Panc1 (cell line): ENCODE measurements around the gene ERICH6B. TPM values are rescaled to one million over a fixed set of nuclear protein-coding genes. Genes with fewer than 3 reads are reported as not detected.

Experiments
- ATAC-seq: fragments of 200-7000 bp; cut with Tn5 transposase; 2 replicates; pipeline ENCODE4 v1.9.1; 2020; ENCODE audit warnings: mild to moderate bottlenecking, moderate library complexity
- BruUV-seq: library from RNA; stranded (reverse); fragments of 400-500 nt; replicated peaks from 2 replicates; lab custom pipeline; 2021; lab: Mats Ljungman, UMichigan
- CTCF ChIA-PET: fragments of 300-600 bp; sonication (Branson Sonifier 250); formaldehyde crosslinking; loops from one replicate; lab custom pipeline; 2022; ENCODE audit warnings: antibody characterized with exemption; lab: Charles Lee
- POLR2A ChIA-PET: fragments of 300-600 bp; sonication (Branson Sonifier 250); formaldehyde crosslinking; loops from one replicate; lab custom pipeline; 2022; ENCODE audit warnings: antibody characterized with exemption; lab: Charles Lee
- DNase-seq: peaks from one replicate; pipeline ENCODE4 v3.0.0-alpha.2; 2010; ENCODE audit warnings: low read depth, low spot score
- H3K27ac ChIP-seq: 2 replicates; pipeline ENCODE4 v1.5.1; 2011; ENCODE audit warnings: mild to moderate bottlenecking, low read length, inconsistent platforms
- H3K27me3 ChIP-seq: fragments of 200-500 bp; sonication (Bioruptor generic); 2 replicates; pipeline ENCODE4 v1.6.0; 2014; ENCODE audit warnings: low read length, inconsistent platforms; ENCODE audit not compliant: control insufficient read depth, insufficient read depth
- H3K36me3 ChIP-seq: fragments of 200-500 bp; sonication (Bioruptor generic); 2 replicates; pipeline ENCODE4 v1.5.1; 2014; ENCODE audit warnings: inconsistent platforms, mild to moderate bottlenecking, low read length, moderate library complexity; ENCODE audit not compliant: control insufficient read depth, insufficient read depth
- H3K4me1 ChIP-seq: 2 replicates; pipeline ENCODE4 v1.5.1; 2011; ENCODE audit warnings: inconsistent platforms, mild to moderate bottlenecking, low read length, moderate library complexity; ENCODE audit not compliant: control insufficient read depth, insufficient read depth
- H3K4me3 ChIP-seq, 2 experiments: 2 replicates each; pipeline ENCODE4 v1.5.1; 2011 to 2012; ENCODE audit warnings: low read depth in 2 of 2, low read length in 2 of 2, mild to moderate bottlenecking in 2 of 2, inconsistent platforms in 1 of 2, moderate library complexity in 1 of 2
- H3K9me3 ChIP-seq: fragments of 200-500 bp; sonication (Bioruptor generic); 2 replicates; pipeline ENCODE4 v1.5.1; 2014; ENCODE audit warnings: low read depth, mild to moderate bottlenecking, inconsistent platforms, low read length, moderate library complexity; ENCODE audit not compliant: control insufficient read depth, insufficient read depth
- CTCF ChIP-seq: fragments of 450-650 bp; IDR thresholded peaks from 2 replicates; pipeline ENCODE4 v1.5.1; 2017; ENCODE audit warnings: mild to moderate bottlenecking
- POLR2AphosphoS5 ChIP-seq: IDR thresholded peaks from 2 replicates; pipeline ENCODE4 v1.6.1; 2012; ENCODE audit warnings: mild to moderate bottlenecking, low read depth, low read length, moderate library complexity
- REST ChIP-seq, 2 experiments: IDR thresholded peaks; 2 replicates each; pipeline ENCODE4 v1.6.1; 2011 to 2012; ENCODE audit warnings: low read depth in 2 of 2, control low read depth in 1 of 2, low read length in 1 of 2, mild to moderate bottlenecking in 1 of 2, moderate library complexity in 1 of 2; ENCODE audit not compliant: insufficient read depth in 1 of 2
- SIN3A ChIP-seq: IDR thresholded peaks from 2 replicates; pipeline ENCODE4 v1.6.1; 2012; ENCODE audit warnings: low read depth, mild to moderate bottlenecking, low read length, moderate library complexity, borderline replicate concordance; ENCODE audit not compliant: insufficient read depth
- TCF7L2 ChIP-seq: IDR thresholded peaks from 2 replicates; pipeline ENCODE4 v1.6.1; 2011; ENCODE audit warnings: mild to moderate bottlenecking, low read depth, low read length, inconsistent platforms
- in situ Hi-C: cut with HindIII; loops from 2 replicates; pipeline ENCODE4 v1.10.0; 2016; ENCODE audit warnings: low sequenced_read_pairs, low pct_unique_long_range_greater_than_20kb
- intact Hi-C: fragments of 100-400 bp; cut with micrococcal nuclease; formaldehyde crosslinking; loops from one replicate; pipeline ENCODE4 v1.10.0; 2022; ENCODE audit not compliant: unreplicated experiment
- total RNA-seq: library from RNA; stranded (reverse); gene quantifications from one replicate; pipeline ENCODE4 v1.2.1, GENCODE V29; 2021; ENCODE audit not compliant: unreplicated experiment

The ERICH6B gene
- total RNA-seq, 1 experiment from 2014 or later, result not detected

- Histone ChIP-seq H3K4me1 (no peaks in the 10 kb centered on the region), H3K36me3 (peaks cover 3% of the 10 kb centered on the region; the same call in 1 of the 2 replicates), H3K27me3 (no peaks in the 10 kb centered on the region), H3K4me3 (no peak overlapping the region), H3K9me3 (no peaks in the 10 kb centered on the region), H3K27ac (no peak overlapping the region)
- no peak for TF ChIP-seq CTCF
- TF ChIP-seq REST (IDR thresholded peaks at IDR 0.05; ENCODE audit: insufficient read depth in 1 of 2, low read depth in 2 of 2, low read length in 1 of 2), result no peak
- in situ Hi-C loops (no loop called here), intact Hi-C loops (no loop called here)
- DNase-seq, result no peak
- ChIA-PET CTCF (no interaction called here), POLR2A (no interaction called here)
- no TSS peak for BruUV-seq
- no peak for ATAC-seq
Observed at GRCh38 chr13:45503658-45504057, 111.9 kb downstream of the ERICH6B start.

- DNase-seq, result no peak
- TF ChIP-seq REST (IDR thresholded peaks at IDR 0.05; ENCODE audit: insufficient read depth in 1 of 2, low read depth in 2 of 2, low read length in 1 of 2) (no peak), TCF7L2 (no peak), POLR2AphosphoS5 (no peak), SIN3A (no peak), CTCF (no peak)
- no peak overlapping the region for H3K4me3 ChIP-seq
- CTCF ChIA-PET, result no interaction called here
- ATAC-seq, result no peak
- intact Hi-C loops, result no loop called here
- POLR2A ChIA-PET, result no interaction called here
- H3K4me1 ChIP-seq, result no peaks in the 10 kb centered on the region
- BruUV-seq, result no TSS peak
- H3K36me3 ChIP-seq, result peaks cover 3% of the 10 kb centered on the region; the same call in 1 of the 2 replicates
- no peak overlapping the region for H3K27ac ChIP-seq
- H3K27me3 ChIP-seq, result no peaks in the 10 kb centered on the region
- in situ Hi-C loops, result no loop called here
- H3K9me3 ChIP-seq, result no peaks in the 10 kb centered on the region
Observed at GRCh38 chr13:45501175-45501526, 114.4 kb downstream of the ERICH6B start.
